ENCODE results near the gene TELO2. TPM values are rescaled to one million over a fixed set of nuclear protein-coding genes. Genes with fewer than 3 reads are reported as not detected.

The TELO2 gene
- polyA plus RNA-seq (ENCODE audit: insufficient read depth in 1 of 5, insufficient read length in 5 of 5, low replicate concordance in 1 of 5) = 10 to 100 TPM; 18.0 to 51.4 (median 35.5) TPM
- long read RNA-seq, donor 1, partial matches to known transcripts = 0 of 5 reads
- long read RNA-seq, donor 1, other reads (novel, unspliced or antisense) = 0 of 5 reads
- long read RNA-seq, donor 2, partial matches to known transcripts = 0 of 4 reads
- long read RNA-seq, donor 2, other reads (novel, unspliced or antisense) = 0 of 4 reads
- long read RNA-seq, donor 3, partial matches to known transcripts = 0 of 1 reads
- long read RNA-seq, donor 3, other reads (novel, unspliced or antisense) = 0 of 1 reads
- long read RNA-seq, donor 4, partial matches to known transcripts = 0 of 1 reads
- long read RNA-seq, donor 4, other reads (novel, unspliced or antisense) = 0 of 1 reads
- long read RNA-seq, donor 5, partial matches to known transcripts = 5 of 5 reads
- long read RNA-seq, donor 5, other reads (novel, unspliced or antisense) = 0 of 5 reads
- long read RNA-seq, donor 6, transcript TELO2-207 (4 exons, 1,327 nt) = major isoform, 5 of 89 reads
- long read RNA-seq, donor 6, partial matches to known transcripts = 82 of 89 reads
- long read RNA-seq, donor 6, other reads (novel, unspliced or antisense) = 0 of 89 reads
- long read RNA-seq, donor 7, transcript TELO2-207 (4 exons, 1,327 nt) = major isoform, 6 of 22 reads
- long read RNA-seq, donor 7, partial matches to known transcripts = 13 of 22 reads
- long read RNA-seq, donor 7, other reads (novel, unspliced or antisense) = 0 of 22 reads
- long read RNA-seq, donor 8, partial matches to known transcripts = 22 of 22 reads
- long read RNA-seq, donor 8, other reads (novel, unspliced or antisense) = 0 of 22 reads

DNA sequence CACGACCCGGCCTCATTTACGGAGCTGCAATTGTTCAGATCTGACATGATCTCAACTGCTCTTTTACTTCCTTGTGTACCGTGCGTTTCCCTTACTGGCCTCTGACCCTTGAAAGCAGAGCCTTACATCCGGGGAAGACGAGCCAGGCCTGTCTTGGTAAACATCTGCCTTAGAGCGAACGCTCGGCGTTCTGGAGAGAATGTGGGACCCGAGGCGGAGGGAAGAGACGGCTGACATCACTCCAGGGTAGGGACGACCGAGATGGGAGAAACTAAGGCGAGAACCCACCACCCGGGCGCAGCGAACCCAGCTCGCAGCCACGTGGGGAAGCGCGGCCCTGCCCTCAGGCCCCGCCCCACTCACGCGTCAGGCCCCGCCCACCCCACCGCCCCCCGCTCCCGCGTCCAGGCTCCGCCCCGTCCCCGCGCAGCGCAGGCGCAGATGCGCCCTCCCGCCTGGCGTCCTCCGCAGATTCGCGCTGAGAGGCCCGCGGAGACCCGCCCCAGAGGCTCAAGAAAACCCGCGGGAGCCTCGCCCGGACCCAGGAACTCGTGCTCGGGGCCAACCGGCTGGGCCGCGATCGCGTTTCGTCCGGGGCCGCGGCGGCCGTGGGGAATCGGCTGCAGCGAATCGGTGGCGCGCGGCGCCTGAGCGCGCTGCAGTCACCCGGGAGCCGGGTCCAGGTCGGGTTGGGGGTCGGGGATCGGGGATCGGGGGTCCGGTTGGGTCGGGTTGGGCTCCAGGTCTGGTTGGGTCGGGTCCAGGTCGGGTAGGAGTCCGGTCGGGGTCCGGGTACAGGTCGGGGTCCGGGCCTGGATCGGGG, at the start of gene TELO2:
Gene TELO2 (plus strand): TSS at position 438 of the 823 bp plus-strand sequence. CDS start 922 bp downstream, outside the sequence.
- DNase-seq = peak; percentile 76 to 84

DNA sequence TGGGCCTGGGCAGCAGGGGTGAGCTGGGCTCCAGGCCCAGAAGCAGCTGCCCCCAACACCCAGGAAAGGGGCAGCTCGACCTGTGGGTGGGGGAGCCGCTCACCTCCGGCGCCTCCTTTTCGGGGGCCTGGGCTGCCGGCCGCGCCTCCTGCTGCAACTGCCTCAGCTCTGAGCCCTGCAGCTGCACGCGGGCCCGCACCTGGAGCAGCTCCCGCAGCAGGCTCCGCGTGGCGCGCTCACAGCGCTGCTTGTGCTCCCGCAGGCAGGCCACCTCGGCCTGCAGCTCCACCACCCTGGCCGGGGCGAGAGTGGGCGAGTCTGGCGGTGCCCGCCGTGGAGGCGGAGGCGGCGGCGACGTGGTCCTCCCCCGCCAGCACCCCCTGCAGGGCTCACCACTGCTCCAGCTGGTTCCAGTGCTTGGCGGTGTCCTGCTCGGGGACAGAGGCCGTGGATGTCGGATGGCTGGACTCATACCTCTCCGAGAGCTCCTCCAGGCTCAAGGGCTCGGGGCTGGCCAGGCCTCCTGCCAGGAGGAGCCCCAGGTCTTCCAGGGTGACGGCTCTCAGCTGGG, 49.7 kb upstream of the TELO2 start:
- DNase-seq = no peak

DNA sequence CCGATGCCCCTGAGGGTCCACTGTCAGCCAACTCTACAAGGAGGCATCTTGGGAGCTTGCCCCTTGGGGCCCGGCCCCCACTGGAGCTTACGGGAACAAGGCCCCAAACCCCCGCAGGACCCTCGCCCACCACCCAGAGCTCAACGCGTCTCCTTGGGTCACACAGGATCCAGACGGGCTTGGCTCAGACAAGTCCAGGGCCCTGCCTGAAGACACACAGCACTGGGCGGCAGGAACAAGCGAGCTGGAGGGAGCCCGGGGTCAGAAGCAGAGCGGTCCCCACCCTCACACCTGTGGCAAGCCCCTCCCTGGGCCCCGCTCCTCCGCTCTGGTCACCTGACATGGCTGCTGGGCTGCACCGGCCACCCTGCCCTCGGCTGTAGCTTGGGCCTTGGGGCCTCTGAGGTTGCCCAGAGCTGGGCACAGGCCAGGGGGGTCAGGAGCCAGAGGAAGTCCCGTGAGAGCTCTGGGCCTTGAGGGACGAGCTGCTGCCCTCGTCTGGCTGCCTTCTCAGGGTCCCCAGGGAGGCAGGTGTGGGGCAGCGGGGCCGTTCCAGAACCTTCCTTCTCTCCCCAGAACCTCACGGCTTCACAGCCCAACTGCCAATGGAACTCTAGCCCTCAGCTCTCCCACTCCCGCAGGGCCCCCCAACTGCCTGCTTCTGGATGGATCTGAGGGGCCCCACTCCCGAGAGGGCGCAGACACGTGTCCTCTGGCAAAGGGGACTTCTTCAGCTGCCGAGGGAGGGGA, 49.0 kb upstream of the TELO2 start, which contains the start of gene CCDC154:
Gene CCDC154 (minus strand): TSS at position 577 of the 750 bp plus-strand sequence. CDS start 234 bp downstream, at position 343.
- no peak for DNase-seq

DNA sequence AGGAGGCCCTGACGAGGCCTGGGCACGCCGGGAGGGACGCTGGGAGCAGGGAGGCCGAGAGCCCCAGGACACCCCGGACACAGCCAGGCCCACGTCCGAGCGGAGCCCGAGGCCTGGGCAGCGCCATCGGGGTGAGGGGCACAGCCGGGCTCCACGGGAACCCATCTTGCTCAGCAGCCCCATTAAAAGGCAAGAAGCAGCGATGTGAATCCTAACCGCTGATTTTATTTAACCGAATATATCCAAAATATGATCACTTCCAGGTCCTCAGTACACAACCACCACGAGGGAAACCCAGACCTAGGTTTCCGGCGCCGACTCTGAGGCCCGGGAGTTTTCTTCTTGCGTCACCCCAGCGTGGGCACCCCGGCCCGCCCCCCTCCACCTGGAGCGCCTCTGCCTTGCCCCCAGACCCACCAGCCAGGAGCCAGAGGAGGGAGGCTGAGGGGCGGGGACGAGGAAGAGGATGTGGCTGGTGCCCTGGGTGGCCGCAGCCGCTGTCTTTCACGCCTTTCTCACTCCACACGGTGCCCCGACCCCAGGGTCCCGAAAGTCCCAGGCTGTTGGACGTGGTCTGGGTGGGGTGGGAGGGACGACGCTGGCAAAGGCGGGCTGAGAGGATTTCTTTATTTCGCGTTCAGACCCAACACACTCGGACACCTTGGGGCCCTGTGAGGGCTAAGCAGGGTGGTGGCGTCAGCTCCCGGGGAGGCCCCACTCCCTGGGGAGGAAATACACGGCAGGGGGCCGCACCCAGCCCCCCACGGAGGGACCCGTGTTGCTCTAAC, 48.2 kb upstream of the TELO2 start:
- DNase-seq = no peak

DNA sequence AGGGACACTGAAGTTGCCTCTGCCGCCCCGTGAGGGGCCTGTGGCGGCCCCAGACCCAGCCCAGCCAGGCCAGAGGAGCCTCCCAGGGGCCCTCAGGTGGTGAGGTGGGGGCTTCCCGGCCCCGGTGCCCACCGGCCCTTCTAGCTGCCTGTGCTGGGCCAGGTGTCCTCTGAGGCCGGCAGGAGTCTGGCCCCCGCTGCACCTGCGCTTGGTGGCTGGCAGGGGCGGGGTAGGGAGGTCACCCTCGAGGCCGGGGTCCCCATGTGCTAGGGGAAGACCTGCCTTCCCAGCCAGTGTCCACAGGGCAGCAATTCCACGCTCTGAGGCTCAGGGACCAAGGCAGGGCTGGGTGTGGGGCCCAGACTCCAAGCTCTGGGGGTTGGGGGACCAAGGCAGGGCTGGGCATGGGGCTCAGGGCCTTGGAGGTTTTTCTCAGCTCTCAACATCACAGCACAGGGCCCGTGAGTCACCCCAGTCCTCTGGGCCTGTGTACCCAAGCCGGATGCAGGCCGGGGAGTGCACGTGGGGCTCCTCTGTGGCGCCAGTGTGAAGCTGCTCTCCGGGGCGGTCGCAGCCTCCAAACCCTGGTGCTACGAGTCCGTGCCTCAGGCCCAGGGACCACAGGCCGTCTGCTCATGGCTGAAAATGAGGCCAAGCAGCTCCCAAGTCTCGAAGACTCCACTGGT, 47.5 kb upstream of the TELO2 start:
- no peak for DNase-seq

DNA sequence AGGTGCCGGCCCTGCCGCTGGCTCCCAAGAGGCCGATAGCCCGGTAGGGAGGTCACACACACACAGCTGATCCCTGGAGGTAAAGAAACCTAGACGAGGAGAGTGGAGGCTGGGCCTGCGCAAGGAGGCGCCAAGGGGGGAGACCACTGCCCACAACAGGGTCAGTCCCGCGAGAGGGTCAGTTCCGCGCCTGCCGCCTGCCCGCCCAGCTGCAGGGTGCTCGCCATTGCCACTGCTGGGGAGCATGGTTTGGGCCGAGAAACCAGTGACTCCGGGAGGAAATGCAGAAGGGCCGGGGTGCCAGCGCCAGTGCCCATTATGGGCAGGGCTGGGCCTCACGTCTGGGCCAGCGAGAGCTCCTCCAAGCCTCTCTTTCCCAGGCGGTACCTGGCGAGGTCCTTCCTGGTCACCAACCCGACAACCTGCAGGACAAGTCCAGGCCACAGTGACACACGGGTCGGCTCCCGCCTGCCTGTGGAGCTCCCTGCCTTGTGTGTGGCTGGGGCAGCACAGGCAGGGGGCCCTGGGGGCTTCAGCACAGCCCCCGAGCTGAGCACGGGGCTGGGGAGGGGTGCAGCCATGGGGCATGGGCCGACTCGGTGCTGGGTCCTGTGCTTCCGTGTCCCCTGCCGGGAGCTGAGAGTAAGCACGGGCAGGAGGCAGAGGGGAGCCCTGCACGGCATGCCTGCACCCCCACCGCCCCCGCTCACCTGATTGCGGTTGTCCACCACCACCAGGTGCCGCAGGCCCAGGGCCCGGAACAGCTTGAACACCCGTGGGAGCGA, 46.7 kb upstream of the TELO2 start:
- no peak for DNase-seq

DNA sequence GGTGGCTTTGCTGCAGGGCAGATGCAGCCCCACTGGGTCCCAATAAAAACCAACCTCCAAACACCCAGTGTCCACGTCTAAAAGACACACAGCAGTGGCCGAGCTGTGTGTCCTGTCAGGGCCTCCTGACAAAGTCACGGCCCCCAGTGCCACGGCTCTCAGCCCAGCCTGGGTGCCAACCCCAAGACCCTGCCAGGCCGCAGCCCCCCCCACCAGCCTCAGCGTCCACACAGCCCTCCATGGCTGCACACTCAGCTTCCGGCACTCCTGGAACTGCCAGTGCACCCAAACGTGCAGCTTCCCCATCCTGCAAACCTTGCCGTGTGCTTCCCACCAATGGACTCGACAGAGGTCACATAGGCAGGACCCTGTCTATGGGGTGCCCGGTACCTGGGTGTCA, 45.2 kb upstream of the TELO2 start:
- DNase-seq = no peak

DNA sequence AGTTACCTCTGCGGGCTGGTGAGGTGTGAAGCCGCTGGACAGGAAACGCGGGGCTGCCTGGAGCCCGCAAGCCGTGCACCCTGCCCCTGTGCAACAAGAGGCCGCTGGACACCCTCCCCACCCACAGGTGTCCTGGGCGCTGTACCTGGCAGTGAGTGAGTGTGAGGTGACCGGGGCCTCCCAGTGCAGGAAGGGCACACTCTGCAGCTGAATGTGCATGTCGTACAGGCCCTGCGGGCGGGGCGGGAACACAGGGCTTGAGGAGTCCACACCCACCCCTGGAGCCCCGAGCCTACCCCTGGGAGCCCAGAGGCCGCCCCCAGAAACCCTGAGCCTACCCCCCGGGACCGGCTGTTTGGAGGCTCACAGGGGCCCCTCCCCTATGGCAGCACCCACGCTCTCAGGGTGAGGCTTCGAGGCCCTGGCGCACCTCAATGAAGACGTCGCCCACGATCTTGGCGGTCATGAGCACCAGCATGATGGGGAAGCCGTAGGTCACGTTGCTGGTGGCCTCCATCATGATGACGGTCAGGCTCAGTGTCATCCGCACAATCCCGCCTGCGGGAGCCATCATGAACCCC, 44.5 kb upstream of the TELO2 start:
- DNase-seq = no peak

DNA sequence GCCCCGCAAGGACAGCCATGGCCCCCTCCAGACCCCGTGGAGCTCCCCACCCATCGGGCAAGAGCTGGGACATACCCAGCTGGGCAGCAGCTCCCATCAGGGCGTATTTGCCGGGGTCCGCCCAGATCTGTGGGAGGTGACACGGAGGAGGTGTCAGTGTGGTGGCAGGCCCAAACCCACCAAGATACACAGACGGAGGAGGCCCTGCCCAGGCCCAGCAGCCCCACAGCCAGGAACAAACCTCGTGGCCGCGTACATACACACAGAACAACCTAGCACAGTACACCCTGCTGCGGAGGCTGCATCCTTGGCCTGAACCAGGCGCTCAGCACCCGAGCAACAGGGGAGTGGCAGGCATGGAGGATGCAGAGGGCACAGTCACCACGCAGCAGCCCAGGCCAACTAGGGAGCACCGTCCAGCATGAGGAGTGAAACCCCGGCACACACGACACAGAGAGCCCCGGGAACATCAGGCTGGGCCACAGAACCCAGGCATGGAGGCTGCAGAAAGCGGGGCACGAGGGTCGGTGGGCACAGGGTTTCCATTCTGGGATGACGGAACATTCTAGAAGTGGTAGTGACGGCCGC, 43.9 kb upstream of the TELO2 start:
- DNase-seq = no peak

DNA sequence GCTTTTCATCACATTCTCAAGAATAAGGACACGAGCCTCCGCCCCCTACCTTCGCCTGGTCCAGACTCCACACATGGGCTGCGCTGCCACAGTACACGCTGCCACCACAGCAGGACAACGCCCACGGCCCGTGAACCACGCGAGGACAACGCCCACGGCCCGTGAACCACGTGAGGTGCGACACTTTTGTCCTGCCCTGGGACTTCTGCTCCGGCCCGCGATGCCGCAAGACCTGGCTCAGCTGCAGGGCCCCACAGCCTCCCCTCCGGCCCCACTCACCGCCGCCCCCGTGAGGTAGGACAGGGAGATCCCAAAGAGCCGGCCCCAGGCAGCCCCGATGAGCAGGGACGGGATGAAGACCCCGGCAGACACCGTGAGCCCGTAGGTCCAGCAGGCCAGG, 42.9 kb upstream of the TELO2 start:
- no peak for DNase-seq

DNA sequence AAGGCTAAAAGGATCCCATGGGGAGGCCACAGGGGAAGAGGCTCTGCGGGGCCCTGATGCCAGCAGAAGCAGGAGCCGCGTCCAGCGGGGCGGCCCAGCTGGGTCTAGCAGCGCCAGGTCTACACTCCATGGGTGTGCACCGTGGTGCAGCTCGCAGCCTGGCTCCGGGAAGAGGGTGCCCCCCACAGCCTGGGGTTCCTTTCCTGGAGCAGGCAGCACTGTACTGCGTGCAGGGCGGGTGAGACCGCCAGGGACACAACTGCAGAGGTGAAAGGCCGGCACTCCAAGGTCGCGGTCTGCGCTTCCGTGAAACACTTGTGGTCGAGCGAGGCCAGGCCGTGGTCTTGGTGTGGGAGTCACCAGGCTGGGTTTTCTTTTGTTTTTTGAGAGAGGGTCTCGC, 42.3 kb upstream of the TELO2 start:
- DNase-seq = no peak

DNA sequence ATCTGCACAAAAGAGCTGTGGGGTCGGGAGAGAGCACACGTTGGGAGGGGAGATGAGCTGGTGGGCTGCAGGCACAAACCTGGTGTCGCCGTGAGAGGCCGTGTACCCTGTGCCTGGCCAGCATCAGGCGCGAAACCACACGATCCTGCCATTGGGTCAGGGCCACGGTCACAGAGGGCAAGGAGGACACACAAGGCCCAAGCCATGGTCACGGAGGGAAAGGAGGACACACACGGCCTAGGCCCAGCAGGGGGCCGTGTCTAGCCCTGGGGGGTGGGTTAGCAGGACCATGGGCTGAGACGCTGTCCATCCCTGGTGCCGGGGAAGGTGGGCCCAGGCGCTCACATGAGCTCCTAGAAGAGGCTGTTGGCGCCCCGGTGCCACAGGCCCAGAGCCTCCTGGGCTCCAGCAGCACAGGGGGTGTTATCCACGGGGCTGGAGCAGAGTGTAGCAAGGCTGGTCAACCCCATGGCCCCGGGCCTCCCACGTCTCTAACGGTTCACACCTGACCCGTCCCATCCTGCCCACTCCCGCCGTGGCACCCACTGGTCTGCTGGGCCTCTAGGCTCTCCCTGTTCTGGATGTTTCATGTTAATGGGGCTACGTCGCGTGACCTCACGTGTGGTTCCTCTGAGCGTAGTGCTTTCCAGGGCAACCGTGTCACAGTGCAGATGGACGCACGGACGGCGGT, 41.3 kb upstream of the TELO2 start:
- no peak for DNase-seq

DNA sequence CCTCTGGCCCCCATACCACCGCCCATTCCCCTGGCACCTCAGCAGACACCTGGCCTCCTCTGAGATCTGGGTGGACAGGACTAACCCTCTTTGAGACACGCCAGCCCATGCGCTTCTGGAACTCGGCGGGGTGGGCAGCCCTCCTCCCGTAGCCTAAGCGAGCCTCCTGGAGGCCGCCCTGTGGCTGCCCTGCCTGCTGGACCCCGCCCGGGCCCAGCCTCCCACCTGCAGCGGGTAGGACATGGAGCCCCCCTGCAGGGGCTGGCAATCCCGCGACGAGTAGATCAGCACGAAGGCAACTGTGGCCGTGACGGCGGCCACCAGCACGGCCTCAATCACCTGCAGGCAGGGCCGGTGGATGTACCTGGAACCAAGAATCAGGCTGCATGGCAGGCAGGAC, 40.6 kb upstream of the TELO2 start:
- no peak for DNase-seq

DNA sequence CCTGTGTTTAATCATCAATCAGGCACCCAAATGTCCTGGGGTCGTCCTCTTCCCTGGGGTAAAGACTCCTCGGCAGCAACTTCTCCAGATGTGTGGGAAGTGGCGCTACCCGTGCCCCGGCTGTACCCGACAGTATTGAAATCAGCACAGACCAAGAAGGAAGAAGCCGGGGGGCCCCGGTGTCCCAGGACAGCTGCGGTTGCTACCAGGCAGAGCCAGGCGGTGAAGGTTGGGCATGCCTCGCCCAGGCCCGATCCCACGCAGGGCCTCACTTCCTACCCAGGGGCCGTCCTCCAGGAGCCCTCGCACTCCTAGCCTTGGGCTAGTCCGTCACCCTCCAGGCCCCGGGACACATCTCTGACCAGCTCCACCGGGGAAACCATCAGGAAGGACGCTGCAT, 39.8 kb upstream of the TELO2 start:
- DNase-seq = no peak

DNA sequence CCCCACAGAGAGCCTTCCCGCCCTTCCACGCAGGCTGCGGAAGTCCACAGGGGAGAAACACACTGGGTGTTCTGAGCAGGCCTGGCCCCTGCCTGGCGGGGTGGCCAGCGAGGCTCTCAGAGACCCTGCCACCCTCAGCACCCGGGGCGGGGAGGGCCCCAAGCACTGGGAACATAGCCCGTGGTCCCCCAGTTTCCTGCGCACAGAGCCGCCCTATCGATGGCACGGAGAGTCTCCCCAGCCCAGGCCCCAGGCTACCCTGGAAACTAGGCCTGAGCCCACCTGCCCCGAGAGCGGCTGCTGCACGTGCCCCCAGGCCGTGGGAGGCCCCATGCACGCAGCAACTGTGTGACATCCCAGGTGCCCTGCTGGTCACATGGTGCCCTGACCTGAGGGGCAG, 38.6 kb upstream of the TELO2 start:
- no peak for DNase-seq

DNA sequence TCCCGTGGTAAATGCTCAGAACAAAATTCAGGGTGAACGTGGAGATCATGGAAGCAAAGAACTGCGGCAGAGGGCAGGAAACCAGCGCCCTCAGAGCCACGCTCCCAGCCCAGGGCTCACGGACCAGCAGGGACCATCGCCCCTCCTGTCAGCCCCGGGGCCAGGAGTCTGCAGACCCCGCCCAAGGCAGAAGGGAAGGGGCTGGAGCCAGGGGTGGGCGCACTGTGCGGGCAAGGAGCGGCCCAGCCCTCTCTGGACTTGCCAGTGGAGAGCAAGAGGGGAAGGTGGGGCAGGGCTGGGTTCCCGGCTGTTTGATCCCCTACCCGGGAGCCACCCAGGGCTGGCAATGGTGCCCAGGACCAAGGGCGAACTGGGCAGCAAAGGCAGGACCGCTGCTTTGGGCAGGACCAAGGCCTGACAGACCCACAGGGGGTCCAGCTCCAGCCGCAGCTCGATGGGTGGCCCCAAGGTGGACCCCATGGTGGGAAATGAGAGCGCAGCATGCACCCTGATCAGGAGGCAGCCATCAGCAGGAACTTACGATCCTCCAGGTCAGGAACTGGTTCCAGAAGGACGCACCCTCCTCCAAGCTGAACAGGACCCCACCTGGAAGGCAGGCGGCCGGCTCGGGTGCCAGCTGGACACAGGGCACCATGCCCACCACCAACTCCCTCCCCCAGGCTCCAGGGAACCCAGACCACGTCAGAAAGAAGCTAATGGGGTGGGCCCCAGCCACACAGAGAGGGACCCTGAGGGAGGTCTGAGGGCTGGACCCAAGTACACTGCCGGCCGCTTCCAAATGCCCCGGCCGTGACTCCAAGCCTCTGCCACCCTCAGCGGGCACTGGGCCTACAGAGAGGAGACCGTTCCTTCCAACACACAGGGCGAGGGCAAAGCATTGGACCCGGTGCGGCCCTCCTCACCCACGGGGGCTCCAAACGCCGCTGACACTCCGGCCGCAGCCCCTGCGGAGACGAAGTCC, 37.7 kb upstream of the TELO2 start:
- no peak for DNase-seq
